HUES64 (cell line): ENCODE results near the gene SMAD7.

Experiments
- H3K27ac ChIP-seq: 2 replicates; pipeline ENCODE4 v1.7.0; 2013; ENCODE audit warnings: low read depth, low read length, inconsistent platforms
- H3K27me3 ChIP-seq: 2 replicates; pipeline ENCODE4 v1.6.1; 2013; ENCODE audit warnings: mild to moderate bottlenecking, low read length; ENCODE audit not compliant: insufficient read depth
- H3K36me3 ChIP-seq: 2 replicates; pipeline ENCODE4 v1.6.1; 2013; ENCODE audit warnings: mild to moderate bottlenecking, low read length; ENCODE audit not compliant: insufficient read depth
- H3K4me1 ChIP-seq: 2 replicates; pipeline ENCODE4 v1.6.1; 2013; ENCODE audit warnings: mild to moderate bottlenecking, low read length, moderate library complexity; ENCODE audit not compliant: insufficient read depth
- H3K4me3 ChIP-seq: 2 replicates; pipeline ENCODE4 v1.5.1; 2013; ENCODE audit warnings: mild to moderate bottlenecking, low read length, moderate library complexity
- H3K9ac ChIP-seq: 2 replicates; pipeline ENCODE4 v1.6.1; 2013; ENCODE audit warnings: mild to moderate bottlenecking, low read depth, low read length
- H3K9me3 ChIP-seq: 2 replicates; pipeline ENCODE4 v1.6.1; 2013; ENCODE audit warnings: low read depth, low read length; ENCODE audit not compliant: insufficient read depth
- WGBS: fragments of 150-250, 120-280 bp; methylation state at CpG from one replicate; pipeline ENCODE4 v1.1.7; 2013; ENCODE audit warnings: missing lambda C conversion rate; 5-methylcytosine and 5-hydroxymethylcytosine counted together

SMAD7 gene

DNA sequence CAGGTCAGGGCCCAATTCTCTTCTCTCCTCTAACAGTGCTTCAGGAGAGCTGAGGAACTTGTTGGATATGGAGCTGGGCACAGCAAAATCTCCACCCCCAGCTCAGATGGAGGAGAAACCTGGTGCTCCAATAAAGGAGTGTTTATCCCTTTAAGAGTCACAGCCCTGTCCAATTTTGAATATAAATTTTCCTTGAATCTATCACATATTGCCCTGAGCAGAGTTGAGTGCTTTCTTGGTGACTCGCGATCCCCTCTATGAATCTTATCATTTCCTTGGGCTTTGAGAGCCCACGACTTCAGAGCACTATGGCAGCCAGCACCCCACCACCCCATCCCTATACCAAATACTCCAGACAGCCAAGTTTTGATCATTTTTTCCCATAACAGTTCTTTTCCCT lies 34.4 kb upstream of the SMAD7 start:
- H3K27ac ChIP-seq: no peak overlapping the region
- no peaks in the 10 kb centered on the region for H3K27me3 ChIP-seq
- no peaks in the 10 kb centered on the region for H3K36me3 ChIP-seq
- no peak overlapping the region for H3K9ac ChIP-seq
- H3K4me3 ChIP-seq: no peak overlapping the region
- no peaks in the 10 kb centered on the region for H3K9me3 ChIP-seq
- WGBS: 89% methylated on average over 3 of the region's 3 CpGs
- H3K4me1 ChIP-seq: peaks cover 23% of the 10 kb centered on the region

DNA sequence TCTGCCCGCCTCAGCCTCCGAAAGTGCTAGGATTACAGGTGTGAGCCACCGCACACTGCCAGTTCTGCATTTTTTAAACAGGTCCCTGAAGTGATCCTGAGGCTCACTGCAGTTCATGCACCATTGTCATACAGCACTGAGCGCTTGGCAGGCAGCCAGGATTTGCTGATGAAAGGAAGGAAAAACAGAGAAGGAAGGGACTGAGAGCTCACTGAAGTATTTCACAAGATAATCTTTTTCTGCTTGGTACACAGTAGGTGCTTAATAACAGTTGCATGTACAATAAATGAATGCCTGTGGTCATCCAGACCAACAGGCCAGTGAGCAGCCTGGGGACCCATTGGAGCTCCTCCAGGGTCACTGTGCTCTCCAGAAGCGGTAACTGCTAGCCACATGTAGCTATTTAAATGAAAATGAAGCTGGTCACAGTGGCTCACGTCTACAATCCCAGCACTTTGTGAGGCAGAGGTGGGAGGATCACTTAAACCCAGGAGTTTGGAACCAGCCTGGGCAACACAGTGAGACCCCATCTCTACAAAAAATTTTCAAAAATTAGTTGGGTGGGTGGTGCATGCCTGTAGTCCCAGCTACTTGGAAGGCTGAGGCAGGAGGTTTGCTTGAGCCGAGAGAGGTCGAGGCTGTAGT lies 33.1 kb upstream of the SMAD7 start:
- H3K9ac ChIP-seq: no peak overlapping the region
- 76% methylated on average over 8 of the region's 8 CpGs for WGBS
- no peaks in the 10 kb centered on the region for H3K27me3 ChIP-seq
- peaks cover 23% of the 10 kb centered on the region for H3K4me1 ChIP-seq
- no peak overlapping the region; the same call in 1 of the 2 replicates for H3K27ac ChIP-seq
- no peaks in the 10 kb centered on the region for H3K36me3 ChIP-seq
- no peak overlapping the region for H3K4me3 ChIP-seq
- H3K9me3 ChIP-seq: no peaks in the 10 kb centered on the region

DNA sequence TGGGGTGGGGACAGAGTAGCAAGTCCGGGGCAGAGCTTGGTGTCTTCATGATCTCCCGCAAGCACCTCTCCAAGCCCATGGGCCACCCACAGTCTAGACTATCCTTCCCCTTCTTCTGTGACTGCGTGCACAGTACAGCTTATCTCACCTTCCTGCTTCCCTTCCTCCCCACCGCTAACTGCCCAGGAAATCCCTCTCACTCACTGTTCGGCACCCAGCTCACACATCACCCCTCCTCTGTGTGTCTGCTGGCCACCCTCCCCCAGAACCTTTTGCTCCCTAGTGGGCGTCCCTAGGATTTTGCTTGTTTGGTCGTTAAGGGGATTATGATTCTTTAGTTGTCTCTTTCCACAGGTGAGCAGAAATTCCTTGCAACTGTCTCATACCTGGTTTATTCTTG lies 31.5 kb upstream of the SMAD7 start:
- 83% methylated on average over 5 of the region's 7 CpGs for WGBS
- Histone ChIP-seq H3K4me3 (no peak overlapping the region), H3K9me3 (no peaks in the 10 kb centered on the region), H3K36me3 (no peaks in the 10 kb centered on the region), H3K4me1 (peaks cover 19% of the 10 kb centered on the region), H3K27ac (no peak overlapping the region), H3K27me3 (peaks cover 7% of the 10 kb centered on the region; the same call in 1 of the 2 replicates), H3K9ac (no peak overlapping the region)

DNA sequence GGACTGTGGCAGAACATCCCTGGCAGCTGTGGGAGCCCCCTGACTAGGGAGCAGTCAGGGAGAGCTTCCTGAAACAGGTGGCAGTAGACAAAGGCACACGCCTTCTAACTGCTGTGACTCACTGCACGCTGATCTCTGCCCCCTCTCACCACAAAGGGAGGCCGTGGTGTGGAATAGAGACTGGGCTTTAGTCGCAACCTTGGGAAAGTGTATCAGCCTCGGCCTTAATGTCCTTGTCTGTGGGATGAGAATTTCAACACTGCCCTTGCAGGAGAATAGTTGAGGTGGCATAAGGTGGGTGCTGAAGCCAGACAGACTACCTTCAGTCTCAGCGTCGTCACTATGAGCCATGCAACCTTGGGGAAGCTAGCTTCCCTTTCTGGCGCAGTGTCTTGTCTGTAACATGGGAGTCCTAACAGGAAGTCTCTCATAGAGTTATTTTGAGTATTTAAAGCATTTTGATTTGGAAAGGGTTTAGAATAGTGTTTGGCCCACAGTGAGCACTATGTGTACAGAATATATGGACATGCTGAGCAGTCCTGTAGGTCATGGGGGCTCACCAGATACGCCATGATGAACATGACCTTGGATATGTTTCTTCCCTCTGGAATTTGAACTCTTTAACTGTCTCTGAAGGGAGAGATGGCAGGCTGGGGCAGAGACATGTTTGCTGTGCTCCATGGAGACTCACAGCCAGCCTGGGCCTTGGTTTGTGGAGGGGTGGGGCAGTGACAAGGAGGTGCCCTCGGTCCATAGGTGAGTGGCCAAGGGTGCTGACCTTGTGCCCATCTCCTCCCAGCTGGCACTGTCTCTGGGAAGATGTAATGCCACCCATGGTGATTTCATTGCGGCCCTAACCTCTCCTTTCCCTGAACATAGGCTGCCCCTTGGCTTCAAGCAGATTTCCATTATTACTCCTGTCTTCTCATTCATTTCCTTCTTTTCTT lies 29.5 kb upstream of the SMAD7 start:
- Histone ChIP-seq H3K27me3 (peaks cover 21% of the 10 kb centered on the region), H3K9me3 (no peaks in the 10 kb centered on the region), H3K4me3 (no peak overlapping the region), H3K27ac (no peak overlapping the region), H3K36me3 (no peaks in the 10 kb centered on the region), H3K9ac (no peak overlapping the region), H3K4me1 (peaks cover 16% of the 10 kb centered on the region)
- 84% methylated on average over 11 of the region's 11 CpGs for WGBS

DNA sequence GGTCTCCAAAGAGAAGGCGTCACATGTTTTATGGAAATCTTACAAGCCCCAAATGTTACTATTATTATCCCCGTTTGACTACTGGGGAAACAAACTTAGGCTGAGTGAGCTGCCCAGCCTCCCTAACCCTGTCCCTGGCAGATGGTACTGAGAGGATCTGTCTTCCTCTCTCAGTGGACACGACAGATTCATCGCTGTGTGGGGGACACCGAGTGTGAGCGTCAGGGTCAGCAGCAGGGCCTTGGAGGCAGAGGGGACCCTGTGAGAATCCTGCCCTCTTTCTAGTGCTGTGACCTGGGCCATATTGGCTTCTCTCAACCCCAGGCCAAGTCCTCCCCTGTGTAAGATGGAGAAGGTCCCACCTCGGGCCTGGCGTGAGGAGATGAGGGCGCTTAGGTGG lies 27.1 kb upstream of the SMAD7 start:
- H3K27ac ChIP-seq: no peak overlapping the region
- no peak overlapping the region for H3K4me3 ChIP-seq
- H3K36me3 ChIP-seq: no peaks in the 10 kb centered on the region
- no peaks in the 10 kb centered on the region for H3K9me3 ChIP-seq
- H3K9ac ChIP-seq: no peak overlapping the region
- peaks cover 38% of the 10 kb centered on the region for H3K27me3 ChIP-seq
- WGBS: 93% methylated on average over 9 of the region's 9 CpGs
- peaks cover 22% of the 10 kb centered on the region for H3K4me1 ChIP-seq

DNA sequence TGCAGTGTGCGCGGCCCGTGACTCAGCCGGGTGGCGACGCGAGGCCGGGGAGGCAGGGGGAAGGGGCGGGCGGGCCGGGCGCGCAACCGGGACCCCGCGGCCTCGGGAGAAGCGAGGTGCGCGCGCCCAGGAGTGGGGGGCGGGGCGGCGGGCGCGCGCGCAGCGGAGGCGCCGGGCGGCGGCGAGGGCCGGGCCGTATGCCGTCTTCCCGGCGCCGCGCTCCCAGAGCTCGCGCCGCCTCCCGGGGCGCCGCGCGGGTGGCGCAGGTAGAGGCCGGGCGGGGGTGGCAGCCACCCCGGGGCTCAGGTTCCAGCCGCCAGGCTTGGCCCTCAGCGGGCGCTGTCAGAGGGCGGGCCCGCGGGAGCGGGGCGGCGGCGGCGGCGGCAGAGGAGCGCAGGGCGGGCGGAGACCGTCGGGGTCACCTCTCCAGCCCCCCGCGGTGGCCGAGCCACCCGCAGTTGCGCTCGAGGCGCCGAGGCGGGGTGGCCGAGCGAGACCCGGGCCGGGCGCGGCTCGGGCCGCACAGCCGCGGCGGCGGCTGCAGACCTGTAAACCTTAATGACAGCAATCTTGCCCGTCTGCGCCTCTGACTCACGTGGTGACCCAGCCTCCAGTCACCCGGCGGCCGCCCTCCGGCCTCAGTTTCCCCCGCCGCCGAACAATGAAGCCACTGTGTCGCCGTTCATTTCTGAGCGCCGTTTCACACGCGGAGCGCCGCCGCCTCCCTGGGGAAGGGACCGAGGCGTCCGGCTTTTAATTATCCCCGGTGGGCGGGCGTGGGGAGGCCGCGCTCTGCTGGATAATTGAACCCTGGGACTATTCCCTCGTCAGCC lies 25.3 kb upstream of the SMAD7 start:
- peak overlapping the region; percentile 56 for H3K4me3 ChIP-seq
- H3K27ac ChIP-seq: peak overlapping the region; percentile 73; the same call in 1 of the 2 replicates
- no peaks in the 10 kb centered on the region for H3K36me3 ChIP-seq
- 2% methylated on average over 119 of the region's 119 CpGs for WGBS
- peak overlapping the region; percentile 73; the same call in 1 of the 2 replicates for H3K9ac ChIP-seq
- H3K4me1 ChIP-seq: peaks cover 19% of the 10 kb centered on the region
- peaks cover 38% of the 10 kb centered on the region for H3K27me3 ChIP-seq
- H3K9me3 ChIP-seq: no peaks in the 10 kb centered on the region

DNA sequence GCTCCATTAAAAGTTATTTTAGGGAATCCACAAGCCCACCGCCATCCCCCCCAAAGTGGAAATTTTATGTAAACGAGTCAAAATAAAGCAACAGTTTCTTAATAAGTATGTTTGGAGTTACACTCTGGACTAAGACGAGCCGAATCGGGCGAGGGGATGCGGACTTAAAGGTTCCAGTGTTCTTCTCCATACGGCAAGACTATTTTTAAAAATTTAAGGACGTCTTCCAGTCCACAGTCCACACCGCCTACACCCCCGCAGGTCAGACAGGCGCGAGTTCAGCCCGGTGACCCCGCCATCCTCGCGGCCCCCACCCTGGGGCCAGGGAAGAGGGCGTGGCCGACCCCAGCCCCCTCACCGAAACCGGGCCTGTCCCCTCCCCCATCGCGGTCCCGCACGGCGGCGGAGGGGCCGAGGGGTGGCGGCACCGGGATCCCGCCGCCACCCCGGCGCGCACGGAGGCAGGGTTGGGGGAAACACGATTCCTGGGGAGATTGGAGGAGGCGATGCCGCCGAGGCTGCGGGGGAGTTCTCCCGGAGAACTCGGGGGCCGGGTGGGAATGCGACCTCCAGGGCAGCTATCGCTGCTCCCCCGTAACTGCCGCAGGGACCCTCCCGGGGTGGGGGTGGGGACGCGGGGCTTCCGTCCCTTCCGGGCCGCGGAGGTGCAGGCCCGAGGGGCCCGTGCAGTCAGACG lies 24.5 kb upstream of the SMAD7 start:
- Histone ChIP-seq H3K4me3 (peak overlapping the region; percentile 56), H3K9ac (peak overlapping the region; percentile 73), H3K27me3 (peaks cover 38% of the 10 kb centered on the region), H3K36me3 (no peaks in the 10 kb centered on the region), H3K27ac (peak overlapping the region; percentile 73; the same call in 1 of the 2 replicates), H3K9me3 (no peaks in the 10 kb centered on the region), H3K4me1 (peaks cover 19% of the 10 kb centered on the region)
- 1% methylated on average over 57 of the region's 58 CpGs for WGBS

DNA sequence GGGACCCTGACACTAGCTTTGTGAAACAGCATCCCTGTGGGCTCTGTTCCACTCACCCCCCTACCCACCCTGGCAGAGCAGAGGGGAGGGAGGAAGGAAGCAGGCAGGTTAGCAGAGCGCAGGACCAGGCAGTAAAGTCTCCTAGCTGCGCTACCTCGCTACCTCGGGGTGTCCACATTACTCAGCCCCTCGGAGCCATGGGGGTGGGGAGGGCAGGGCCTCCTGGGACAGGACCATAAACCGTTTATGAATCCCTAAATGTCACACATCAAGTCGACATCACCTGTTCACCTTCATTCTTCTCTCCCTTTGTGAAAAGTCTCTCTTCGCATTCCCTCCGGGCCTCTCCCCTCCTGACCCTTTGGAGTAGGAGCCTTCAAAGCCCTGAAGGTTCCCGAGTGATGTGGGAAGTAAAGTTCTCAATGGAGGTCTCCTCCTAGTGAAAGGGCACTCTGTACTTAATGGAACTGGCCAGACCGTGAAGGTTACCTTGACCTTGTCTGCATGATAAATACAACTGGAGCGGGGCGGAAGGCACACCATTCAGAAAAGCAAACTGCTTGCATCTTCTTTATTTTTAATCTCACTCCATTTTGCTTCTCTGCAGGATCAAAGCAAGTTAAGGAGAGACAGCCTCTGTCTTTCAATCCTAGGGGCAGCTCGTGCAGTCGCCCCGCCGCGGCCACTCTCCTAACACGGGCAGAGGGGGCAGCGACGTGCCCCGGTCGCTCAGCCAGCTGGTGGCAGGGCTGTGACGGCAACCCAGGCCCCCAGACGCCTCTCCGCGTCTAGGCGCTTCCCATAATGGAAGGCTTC lies 23.7 kb upstream of the SMAD7 start:
- Histone ChIP-seq H3K9me3 (no peaks in the 10 kb centered on the region), H3K27ac (no peak overlapping the region), H3K9ac (peak overlapping the region; percentile 27; the same call in 1 of the 2 replicates), H3K4me1 (peaks cover 19% of the 10 kb centered on the region), H3K4me3 (peak overlapping the region; percentile 56), H3K27me3 (peaks cover 38% of the 10 kb centered on the region), H3K36me3 (no peaks in the 10 kb centered on the region)
- WGBS: 15% methylated on average over 28 of the region's 28 CpGs

DNA sequence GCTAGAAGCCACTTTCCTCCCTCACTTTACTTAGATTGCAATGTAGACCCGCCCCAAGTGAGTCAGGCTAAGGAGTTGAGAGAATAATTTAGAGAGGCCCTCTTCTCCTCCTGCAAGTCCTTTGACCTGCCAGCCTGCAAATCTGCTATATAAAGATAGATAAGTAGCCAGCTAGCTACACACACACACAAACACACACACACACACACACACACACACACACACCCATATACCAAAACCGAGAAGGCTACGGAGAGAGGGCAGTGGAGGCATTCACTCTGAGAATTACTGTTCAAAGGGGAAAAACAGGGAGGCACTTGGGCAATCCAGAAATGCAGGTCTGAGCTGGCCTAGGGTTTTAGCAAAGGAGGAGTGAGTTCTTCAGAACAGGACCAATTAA lies 23.0 kb upstream of the SMAD7 start:
- Histone ChIP-seq H3K9ac (no peak overlapping the region), H3K9me3 (no peaks in the 10 kb centered on the region), H3K27me3 (peaks cover 38% of the 10 kb centered on the region), H3K27ac (no peak overlapping the region), H3K36me3 (no peaks in the 10 kb centered on the region), H3K4me1 (peaks cover 26% of the 10 kb centered on the region), H3K4me3 (no peak overlapping the region)
- WGBS: 42% methylated on average over 3 of the region's 3 CpGs
